SK-N-SH (cell line): Measurements from ENCODE around the gene TEN1. TPM values are rescaled to one million over a fixed set of nuclear protein-coding genes. Genes with fewer than 3 reads are reported as not detected.

Experiments used
- polyA plus RNA-seq, 3 experiments: library from polyadenylated mRNA; depleted of rRNA; stranded (reverse); fragments of >200 nt; gene quantifications; 2 replicates each; pipeline ENCODE4 v1.2.3, GENCODE V29; 2012

TEN1 gene
- polyA plus RNA-seq, 1 of the 3 experiments (the other 2 are of a cell fraction) = 33.6 TPM

Other genes starting within 250 kb of the TEN1 start
- 36.5 and 39.2 TPM in 2 replicates for gene GALK1, start 214.0 kb upstream of the TEN1 start, polyA plus RNA-seq (2012; rRNA removed)
- gene UNK, start 194.4 kb upstream of the TEN1 start, polyA plus RNA-seq (2012; rRNA removed) = 19.9 and 24.8 TPM in 2 replicates
- 0.99 and 1.3 TPM in 2 replicates for gene UNC13D, start 134.8 kb upstream of the TEN1 start, polyA plus RNA-seq (2012; rRNA removed)
- gene WBP2, start 123.9 kb upstream of the TEN1 start, polyA plus RNA-seq (2012; rRNA removed) = 49.7 and 55.8 TPM in 2 replicates
- 3.1 and 5.1 TPM in 2 replicates for gene TRIM47, start 100.7 kb upstream of the TEN1 start, polyA plus RNA-seq (2012; rRNA removed)
- gene TRIM65, start 82.3 kb upstream of the TEN1 start, polyA plus RNA-seq (2012; rRNA removed) = 13.1 and 18.1 TPM in 2 replicates
- 62.5 and 93.9 TPM in 2 replicates for gene MRPL38, start 74.4 kb upstream of the TEN1 start, polyA plus RNA-seq (2012; rRNA removed)
- gene FBF1, start 38.2 kb upstream of the TEN1 start, polyA plus RNA-seq (2012; rRNA removed) = 19.0 and 19.7 TPM in 2 replicates
- 21.5 and 29.7 TPM in 2 replicates for gene ACOX1, start 74 bp upstream of the TEN1 start, polyA plus RNA-seq (2012; rRNA removed)
- 14.6 and 22.1 TPM in 2 replicates for gene CDK3, start 21.6 kb downstream of the TEN1 start, polyA plus RNA-seq (2012; rRNA removed)
- 0.15 and 0.23 TPM in 2 replicates for gene EVPL, start 48.1 kb downstream of the TEN1 start, polyA plus RNA-seq (2012; rRNA removed)
- 76.8 and 81.4 TPM in 2 replicates for gene SRP68, start 93.3 kb downstream of the TEN1 start, polyA plus RNA-seq (2012; rRNA removed)
- 0.05 and 0.08 TPM in 2 replicates for gene GALR2, start 95.5 kb downstream of the TEN1 start, polyA plus RNA-seq (2012; rRNA removed)
- 0.03 TPM in 1 of 2 replicates, not detected in the other for gene ZACN, start 99.9 kb downstream of the TEN1 start, polyA plus RNA-seq (2012; rRNA removed)
- gene EXOC7, start 124.5 kb downstream of the TEN1 start, polyA plus RNA-seq (2012; rRNA removed) = 129 and 167 TPM in 2 replicates
- gene FOXJ1, start 162.0 kb downstream of the TEN1 start, polyA plus RNA-seq (2012; rRNA removed) = not detected in 2 replicates